Right lobe of liver (tissue), 6 donors: ENCODE measurements around the gene TTLL5. TPM values are rescaled to one million over a fixed set of nuclear protein-coding genes. Genes with fewer than 3 reads are reported as not detected.

ENCODE experiments used
- ATAC-seq, 4 donors: fragments of 200-7000 bp; cut with Tn5 transposase; one replicate each; pipeline ENCODE4 v1.9.1; 2020; ENCODE audit warnings: mild to moderate bottlenecking in 4 of 4, moderate library complexity in 4 of 4
- DNase-seq, 3 donors: peaks; one replicate each; pipeline ENCODE4 v3.0.0-alpha.2; 2020
- H3K27ac ChIP-seq, 3 donors: fragments of 200-600 bp; one replicate each; pipeline ENCODE4 v1.8.0; 2022
- H3K27me3 ChIP-seq, 2 donors: fragments of 200-600 bp; one replicate each; pipeline ENCODE4 v1.8.0; 2022
- H3K36me3 ChIP-seq, 4 donors: fragments of 200-600 bp; sonication (generic) in 1 of 4; one replicate each; pipeline versions ENCODE4 v1.5.1 to v1.8.0; 2017 to 2022; ENCODE audit warnings: control low read depth in 1 of 4
- H3K4me1 ChIP-seq, 4 donors: fragments of 200-600 bp; sonication (generic) in 1 of 4; one replicate each; pipeline versions ENCODE4 v1.5.1 to v1.8.0; 2017 to 2022; ENCODE audit warnings: control low read depth in 1 of 4
- H3K4me3 ChIP-seq, 3 donors: fragments of 200-600 bp; one replicate each; pipeline ENCODE4 v1.8.0; 2022
- H3K9me3 ChIP-seq, 4 donors: fragments of 200-600 bp; sonication (generic) in 1 of 4; one replicate each; pipeline versions ENCODE4 v1.5.1 to v1.8.0; 2017 to 2022; ENCODE audit warnings: control low read depth in 1 of 4
- POLR2A ChIP-seq: fragments of 450-650 bp; IDR thresholded peaks from one replicate; pipeline ENCODE4 v1.6.1; 2017; ENCODE audit warnings: antibody characterized with exemption, mild to moderate bottlenecking
- WGBS: methylation state at CpG from one replicate; pipeline ENCODE4 v1.1.6; 2018; ENCODE audit warnings: low coverage, low lambda C conversion rate; ENCODE audit not compliant: insufficient coverage; ENCODE audit errors: missing lambda C conversion rate; 5-methylcytosine and 5-hydroxymethylcytosine counted together
- intact Hi-C, 2 donors: fragments of 100-400 bp; cut with DNase I; formaldehyde crosslinking; loops; one replicate each; pipeline versions ENCODE4 v1.11.2 to v1.14.1; 2022
- total RNA-seq, 6 experiments: library from RNA; depleted of rRNA in 2 of 6; stranded (reverse); fragments of >200 nt in 2 of 6; fragmentation: NEBNext Ultra II Directional in 3 of 6; extraction: Animal tissue kit (Norgen Biotek cat#: 25700) in 3 of 6; gene quantifications; one replicate each; pipeline versions ENCODE4 v1.1.0 to v1.2.4, GENCODE V29; 2016 to 2023
- TF ChIP-seq, protein P1 (sequence below), 4 donors: fragments of 200-600 bp in 3 of 4; fragments of 450-650 bp in 1 of 4; IDR thresholded peaks; one replicate each; pipeline versions ENCODE4 v1.5.1 to v1.8.0; 2016 to 2022; ENCODE audit warnings: antibody characterized with exemption in 4 of 4, mild to moderate bottlenecking in 2 of 4
- donor health status: DM: no; HTN: yes; CAD: no.
- donor health status: DM: no; HTN: no; CAD: no.
- donor health status: DM: no; HTN: no; CAD: no.
- donor health status: DM: no; HTN: yes; CAD: no.
- donor health status: DM: no; HTN: yes; CAD: no.

The TTLL5 gene
- total RNA-seq, 6 experiments from 2014 or later: 7.4 to 13.8 (median 11.9) TPM

DNA sequence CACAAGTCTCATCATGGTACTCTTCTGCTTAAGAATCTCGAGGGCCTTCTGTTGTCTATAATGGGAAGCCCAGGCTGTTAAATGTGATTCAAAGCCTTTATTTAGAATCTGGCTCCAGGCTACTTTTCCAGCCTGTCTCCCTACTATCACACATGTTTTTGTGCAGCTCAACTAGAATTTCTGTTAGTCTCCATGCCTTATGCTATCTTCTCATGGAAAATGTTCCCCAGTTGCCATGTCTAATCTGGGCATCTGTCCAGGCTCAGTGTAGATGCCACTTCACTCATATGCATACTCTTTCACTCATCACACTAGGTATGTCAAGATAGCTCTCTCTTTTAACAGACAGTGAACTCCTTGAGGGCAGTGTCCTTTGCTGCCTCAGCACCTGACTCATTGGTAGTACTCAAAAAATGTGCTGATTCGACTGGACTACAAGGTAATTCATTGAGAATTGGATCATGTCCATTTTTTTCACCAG lies 145.3 kb downstream of the TTLL5 start:
- Histone ChIP-seq H3K9me3 (no peaks in the 10 kb centered on the region), H3K4me1 (no peaks in the 10 kb centered on the region), H3K4me3 (no peak overlapping the region), H3K36me3 (no peaks in the 10 kb centered on the region), H3K27me3 (no peaks in the 10 kb centered on the region), H3K27ac (no peak overlapping the region)
- no peak for DNase-seq
- WGBS: 86% methylated on average over 2 of the region's 2 CpGs
- intact Hi-C loops: no loop called here
- no peak for TF ChIP-seq POLR2A
- TF ChIP-seq, protein P1, sequence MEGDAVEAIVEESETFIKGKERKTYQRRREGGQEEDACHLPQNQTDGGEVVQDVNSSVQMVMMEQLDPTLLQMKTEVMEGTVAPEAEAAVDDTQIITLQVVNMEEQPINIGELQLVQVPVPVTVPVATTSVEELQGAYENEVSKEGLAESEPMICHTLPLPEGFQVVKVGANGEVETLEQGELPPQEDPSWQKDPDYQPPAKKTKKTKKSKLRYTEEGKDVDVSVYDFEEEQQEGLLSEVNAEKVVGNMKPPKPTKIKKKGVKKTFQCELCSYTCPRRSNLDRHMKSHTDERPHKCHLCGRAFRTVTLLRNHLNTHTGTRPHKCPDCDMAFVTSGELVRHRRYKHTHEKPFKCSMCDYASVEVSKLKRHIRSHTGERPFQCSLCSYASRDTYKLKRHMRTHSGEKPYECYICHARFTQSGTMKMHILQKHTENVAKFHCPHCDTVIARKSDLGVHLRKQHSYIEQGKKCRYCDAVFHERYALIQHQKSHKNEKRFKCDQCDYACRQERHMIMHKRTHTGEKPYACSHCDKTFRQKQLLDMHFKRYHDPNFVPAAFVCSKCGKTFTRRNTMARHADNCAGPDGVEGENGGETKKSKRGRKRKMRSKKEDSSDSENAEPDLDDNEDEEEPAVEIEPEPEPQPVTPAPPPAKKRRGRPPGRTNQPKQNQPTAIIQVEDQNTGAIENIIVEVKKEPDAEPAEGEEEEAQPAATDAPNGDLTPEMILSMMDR (IDR thresholded peaks at IDR 0.05): no peak
- no peak for ATAC-seq

DNA sequence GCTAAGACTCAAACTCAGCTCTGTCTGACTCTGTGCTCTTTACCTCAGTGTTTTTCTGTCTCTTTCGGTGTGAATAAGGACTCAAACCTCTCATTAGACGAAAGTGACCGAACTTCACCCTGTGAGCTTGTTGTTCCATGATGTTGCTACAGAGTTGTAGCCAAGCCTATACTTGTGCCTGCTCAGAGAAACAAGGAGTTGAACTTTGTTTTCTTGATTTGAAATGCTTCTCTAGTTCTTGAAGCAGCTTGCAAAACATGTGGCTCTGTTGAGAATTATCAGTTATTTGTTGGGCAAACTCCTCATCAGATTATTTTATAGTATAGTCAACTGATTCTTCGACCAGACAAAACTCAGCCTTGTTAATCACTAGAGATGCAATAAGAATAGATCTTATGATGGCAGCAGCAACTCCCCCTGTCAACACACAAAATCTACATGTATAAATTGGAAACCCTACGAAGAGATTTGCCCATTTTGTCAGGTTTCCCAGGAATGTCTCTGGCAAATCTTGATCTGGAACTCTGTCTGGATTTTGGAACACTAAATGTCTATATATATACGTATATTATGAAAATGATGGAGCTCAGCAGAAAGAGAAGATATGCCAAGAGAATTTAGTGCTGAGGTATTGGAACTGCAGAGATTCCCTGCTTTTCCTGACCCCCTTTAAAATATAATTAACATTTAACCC lies 146.8 kb downstream of the TTLL5 start:
- Histone ChIP-seq H3K27ac (no peak overlapping the region), H3K4me3 (no peak overlapping the region), H3K9me3 (no peaks in the 10 kb centered on the region), H3K36me3 (no peaks in the 10 kb centered on the region), H3K4me1 (no peaks in the 10 kb centered on the region), H3K27me3 (no peaks in the 10 kb centered on the region)
- intact Hi-C loops: no loop called here
- ATAC-seq (no peak), DNase-seq (no peak)
- 95% methylated on average over 6 of the region's 6 CpGs for WGBS
- no peak for TF ChIP-seq POLR2A
- TF ChIP-seq, protein P1 (IDR thresholded peaks at IDR 0.05): no peak

DNA sequence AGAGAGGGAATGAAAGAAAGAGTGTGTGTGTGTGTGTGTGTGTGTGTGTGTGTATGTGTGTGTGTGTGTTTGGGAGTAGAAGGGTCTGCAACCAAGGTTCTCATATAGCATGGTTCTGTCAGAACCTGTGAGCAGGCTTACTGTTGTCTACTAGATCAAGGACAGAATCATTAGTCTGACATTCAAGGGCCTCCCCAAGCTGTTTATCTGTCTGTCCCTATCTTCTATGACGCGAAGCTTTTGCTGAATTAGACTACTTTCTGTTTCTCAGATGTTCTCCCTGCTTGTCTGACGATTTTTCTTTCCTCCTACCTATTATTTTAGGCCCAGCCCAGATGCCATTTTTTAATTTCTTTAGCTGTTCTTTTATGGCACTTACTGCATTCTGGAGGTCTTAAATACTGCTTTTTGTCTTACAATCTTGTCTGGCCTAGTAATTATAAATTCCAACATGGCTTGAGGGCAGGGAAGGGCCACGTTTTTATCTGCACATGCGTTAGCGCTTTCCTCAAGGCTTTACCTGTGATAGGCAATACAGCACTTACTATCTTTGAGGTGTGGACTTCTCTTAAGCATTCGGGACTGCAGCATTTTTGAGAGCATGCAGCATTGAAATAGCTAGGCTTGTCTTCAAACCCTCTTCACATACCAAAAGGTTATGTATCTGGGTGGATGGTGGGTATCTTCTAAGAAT lies 150.2 kb downstream of the TTLL5 start:
- no peak for TF ChIP-seq POLR2A
- TF ChIP-seq, protein P1 (IDR thresholded peaks at IDR 0.05): no peak
- intact Hi-C loops: no loop called here
- no peaks in the 10 kb centered on the region for H3K9me3 ChIP-seq
- DNase-seq: no peak
- H3K36me3 ChIP-seq: no peaks in the 10 kb centered on the region
- ATAC-seq: peak in 1 of 4 donors; percentile 21
- no peaks in the 10 kb centered on the region for H3K27me3 ChIP-seq
- no peak overlapping the region for H3K4me3 ChIP-seq
- 85% methylated on average over 6 of the region's 7 CpGs for WGBS
- no peaks in the 10 kb centered on the region for H3K4me1 ChIP-seq
- H3K27ac ChIP-seq: no peak overlapping the region

DNA sequence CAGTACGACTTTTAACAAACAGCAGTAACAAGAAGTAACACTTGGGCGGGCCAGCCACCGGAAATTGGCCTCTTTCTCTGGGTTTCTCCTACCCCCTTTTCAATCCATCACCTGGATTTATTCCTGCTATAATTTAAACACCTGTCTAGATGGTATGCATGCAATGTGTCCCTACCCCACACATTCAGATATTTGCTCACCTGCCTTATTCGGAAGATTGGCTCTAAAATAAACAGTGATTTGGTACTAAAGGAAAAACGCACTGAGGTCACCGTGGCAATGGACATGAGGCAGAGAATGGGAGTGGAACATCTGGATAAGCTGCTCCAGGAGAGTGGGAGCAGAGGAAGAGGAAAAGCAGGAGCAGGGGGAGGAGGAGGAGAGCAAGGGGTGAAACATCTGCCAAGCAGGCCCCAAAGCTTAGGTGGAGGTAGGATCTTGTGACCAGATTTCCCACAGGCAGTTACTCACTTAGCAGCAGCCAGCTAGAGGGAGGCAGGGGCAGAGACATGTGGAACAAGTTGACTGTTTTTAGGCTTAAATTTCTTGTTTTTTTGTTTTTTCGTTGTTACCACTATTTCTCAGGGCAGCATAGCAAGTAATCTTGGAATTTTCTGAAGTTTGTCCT lies 150.9 kb downstream of the TTLL5 start:
- intact Hi-C loops: no loop called here
- no peaks in the 10 kb centered on the region for H3K36me3 ChIP-seq
- 90% methylated on average over 7 of the region's 7 CpGs for WGBS
- DNase-seq: no peak
- TF ChIP-seq, protein P1 (IDR thresholded peaks at IDR 0.05): no peak
- TF ChIP-seq POLR2A: no peak
- ATAC-seq: no peak
- H3K9me3 ChIP-seq: no peaks in the 10 kb centered on the region
- H3K4me3 ChIP-seq: no peak overlapping the region
- H3K27ac ChIP-seq: no peak overlapping the region
- no peaks in the 10 kb centered on the region for H3K4me1 ChIP-seq
- no peaks in the 10 kb centered on the region for H3K27me3 ChIP-seq
